NCI-H748 treated with DMSO at 0.1 percent for 48 hours (cell line): ENCODE results near the gene NANS.
A peak's percentile ranks its signal among the peaks of the same experiment; 100 is the strongest.
"Not testable (repeated sequence)": the region's sequence is repeated elsewhere in the genome, so short reads cannot be mapped to it uniquely, and the experiment has no call there.

ENCODE experiments used
- DNase-seq: peaks from one replicate; lab custom pipeline; 2025; lab: John Stamatoyannopoulos, UW

The NANS gene

DNA sequence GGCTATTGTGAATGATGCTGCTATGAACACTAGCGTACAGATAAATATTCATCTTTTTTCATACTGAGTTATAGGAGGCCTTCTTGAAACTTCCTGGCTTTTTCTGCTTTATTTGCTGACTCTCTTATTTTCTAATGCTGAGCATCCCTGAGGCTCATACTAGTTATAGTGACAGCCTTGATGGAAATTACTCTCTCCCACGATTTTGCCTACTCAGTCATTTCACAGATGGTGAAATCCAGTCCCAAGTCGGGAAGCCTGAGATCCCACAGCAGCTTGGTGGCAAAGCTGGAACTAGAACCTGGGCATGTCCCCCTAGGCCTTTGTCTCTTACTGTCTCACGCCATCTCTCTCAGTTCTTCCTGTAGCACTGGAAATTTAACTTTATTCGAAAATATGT is 22.4 kb downstream of the NANS start:
- no peak for DNase-seq

DNA sequence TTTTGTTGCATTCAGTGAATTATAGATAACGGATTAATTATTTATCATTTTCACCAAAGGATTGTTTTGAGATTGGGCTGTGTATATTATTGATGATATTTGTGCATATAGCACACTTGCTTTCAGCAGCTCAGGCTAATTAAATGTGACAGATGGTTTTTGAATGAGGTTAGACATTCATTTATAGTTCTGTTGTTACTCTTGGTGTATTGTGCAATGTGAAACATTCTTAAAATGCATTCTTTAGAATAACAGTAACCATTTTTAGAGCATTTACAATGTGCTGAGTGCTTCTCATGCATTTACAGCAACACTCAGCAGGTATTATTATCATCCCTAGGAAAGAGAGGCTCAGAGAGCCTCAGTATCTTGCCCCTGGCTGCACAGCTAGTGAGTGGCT is 23.8 kb downstream of the NANS start:
- DNase-seq = no peak

DNA sequence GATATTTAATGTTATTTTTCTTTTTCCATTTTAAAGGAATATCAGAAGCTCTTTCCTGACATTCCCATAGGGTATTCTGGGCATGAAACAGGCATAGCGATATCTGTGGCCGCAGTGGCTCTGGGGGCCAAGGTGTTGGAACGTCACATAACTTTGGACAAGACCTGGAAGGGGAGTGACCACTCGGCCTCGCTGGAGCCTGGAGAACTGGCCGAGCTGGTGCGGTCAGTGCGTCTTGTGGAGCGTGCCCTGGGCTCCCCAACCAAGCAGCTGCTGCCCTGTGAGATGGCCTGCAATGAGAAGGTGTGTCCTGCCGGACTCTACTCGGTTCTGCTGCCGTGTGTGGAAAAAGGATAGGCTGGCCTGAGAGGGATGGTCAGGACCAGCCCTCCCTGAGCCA is 24.2 kb downstream of the NANS start:
- DNase-seq = no peak

DNA sequence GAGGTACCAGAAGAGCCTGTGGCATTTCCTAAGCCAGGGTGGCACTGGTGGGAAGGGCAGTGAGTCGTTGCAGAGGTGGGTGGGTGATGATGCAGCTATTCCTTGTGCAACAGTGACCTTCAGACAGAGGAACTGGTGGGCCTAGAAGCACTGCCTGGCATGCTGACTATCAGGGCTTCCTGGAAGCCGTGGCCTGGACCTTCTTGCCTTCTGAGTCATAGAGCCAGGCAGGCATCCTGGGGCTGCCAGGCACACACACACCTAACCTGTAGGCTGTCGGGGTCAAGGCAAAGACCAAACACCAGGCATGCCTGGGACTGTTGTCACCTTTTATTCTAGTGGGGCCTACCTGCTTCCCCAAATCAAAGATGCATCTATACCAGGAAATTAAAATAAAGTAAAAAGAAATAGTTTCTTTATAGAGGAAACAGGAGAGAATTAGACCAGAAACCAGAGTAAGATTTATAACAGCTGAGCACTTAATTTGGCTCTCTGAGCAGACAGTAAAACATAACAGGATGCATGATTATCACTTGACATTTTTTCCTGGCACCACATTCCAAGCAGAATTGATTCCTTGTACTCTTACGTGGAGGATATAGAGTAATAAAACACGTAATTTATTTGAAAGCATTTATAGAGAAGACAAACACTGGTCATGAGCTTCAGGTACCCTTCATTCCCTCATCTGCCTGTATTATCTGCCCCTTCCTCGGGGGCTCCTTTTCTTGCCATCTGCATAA is 25.1 kb downstream of the NANS start:
- no peak for DNase-seq

DNA sequence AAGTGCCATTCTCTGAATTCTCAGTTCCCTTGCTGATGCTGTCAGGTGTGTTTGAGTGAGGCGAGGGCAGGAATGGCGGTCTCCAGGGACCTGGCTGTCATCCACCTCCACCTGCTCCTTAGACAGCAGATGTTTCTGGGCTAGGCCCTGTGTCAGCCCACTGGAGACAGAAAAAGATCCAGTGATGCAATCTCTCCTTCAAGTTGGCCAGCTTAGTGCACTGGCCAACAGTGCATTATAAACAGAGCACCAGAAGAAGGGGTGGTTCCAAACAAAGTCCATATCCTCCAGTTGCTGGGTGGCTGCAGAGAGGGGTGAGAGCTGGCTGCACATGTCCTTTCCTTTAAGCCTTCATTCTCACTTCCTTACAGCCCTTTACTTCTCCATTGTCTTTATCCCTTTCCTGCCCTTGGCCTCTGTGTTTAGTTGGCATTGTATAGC is 26.5 kb downstream of the NANS start:
- no peak for DNase-seq

DNA sequence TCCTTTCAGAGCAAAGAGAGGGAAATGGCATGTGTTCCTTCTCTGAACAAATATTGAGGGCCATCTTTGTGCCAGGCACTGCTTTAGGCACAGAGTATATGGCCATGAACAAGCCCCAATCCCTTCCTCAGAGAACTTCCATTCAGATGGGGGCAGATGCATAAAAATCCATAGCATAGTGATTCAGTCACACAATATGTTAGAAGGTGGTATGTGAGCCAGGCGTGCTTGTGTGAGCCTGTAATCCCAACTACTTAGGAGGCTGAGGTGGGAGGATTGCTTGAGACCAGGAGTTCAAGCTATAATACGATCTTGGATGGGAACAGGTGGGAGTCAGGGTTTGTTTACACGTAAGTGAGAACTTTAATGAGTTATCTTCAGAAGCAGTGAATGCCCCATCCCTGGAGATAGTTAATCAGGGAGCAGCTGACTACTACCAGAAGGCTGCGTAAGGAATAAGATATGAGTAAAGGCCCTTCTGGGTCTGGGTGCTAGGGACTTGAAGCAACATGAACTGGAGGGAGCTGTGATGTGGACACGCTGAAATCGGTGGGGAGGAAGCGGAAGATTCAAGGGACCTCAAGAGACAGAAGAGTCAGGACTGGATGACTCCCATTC is 27.1 kb downstream of the NANS start:
- DNase-seq = no peak

DNA sequence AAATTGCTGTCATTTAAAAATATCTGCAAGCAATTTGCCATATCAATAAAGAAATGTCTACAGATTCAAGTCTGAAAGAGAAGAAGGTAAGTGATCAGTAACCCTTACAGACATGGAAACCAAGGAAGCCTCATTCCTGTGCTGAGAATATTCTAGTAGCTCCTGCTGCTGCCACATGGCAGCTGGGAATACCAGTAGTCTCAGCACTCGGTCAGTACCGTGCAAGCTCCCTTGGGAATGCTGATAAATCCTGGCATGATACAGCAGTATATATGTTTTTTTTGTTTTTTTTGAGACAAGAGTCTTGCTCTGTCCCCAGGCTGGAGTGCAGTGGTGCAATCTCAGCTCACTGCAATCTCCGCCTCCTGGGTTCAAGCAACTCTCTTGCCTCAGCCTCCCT is 27.9 kb downstream of the NANS start:
- no peak for DNase-seq

DNA sequence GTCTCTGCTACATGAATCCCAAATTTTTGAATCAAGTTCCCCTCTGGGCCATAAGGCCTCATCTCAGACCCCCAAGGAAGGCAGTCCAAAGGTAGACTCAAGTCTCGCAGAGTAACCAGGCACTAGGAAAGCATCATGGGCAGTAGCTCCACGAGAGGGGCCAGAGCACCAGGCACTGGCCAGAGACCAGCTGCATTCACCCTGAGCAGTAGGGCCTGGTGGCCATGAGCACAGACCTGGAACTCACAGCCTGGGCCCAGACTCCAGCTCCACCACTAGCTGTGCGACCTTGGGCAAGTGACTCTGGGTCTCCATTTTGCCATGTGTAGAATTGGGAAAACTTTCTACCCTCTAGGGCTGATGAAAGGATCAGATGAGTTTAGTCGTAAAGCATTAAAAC is 28.5 kb downstream of the NANS start:
- no peak for DNase-seq

- no peak for DNase-seq
These were observed 29.4 kb downstream of the NANS start for GRCh38 chr9:98085944-98086343.

- DNase-seq = no peak
These were observed 29.9 kb downstream of the NANS start for GRCh38 chr9:98086461-98086860.

GRCh38 chr9:98087420-98088354 is 31.2 kb downstream of the NANS start:
- no peak for DNase-seq

- not testable (repeated sequence) for DNase-seq
These were observed 34.1 kb downstream of the NANS start for GRCh38 chr9:98090674-98091073.

- no peak for DNase-seq
These were observed 35.4 kb downstream of the NANS start for GRCh38 chr9:98091735-98092612.

DNA sequence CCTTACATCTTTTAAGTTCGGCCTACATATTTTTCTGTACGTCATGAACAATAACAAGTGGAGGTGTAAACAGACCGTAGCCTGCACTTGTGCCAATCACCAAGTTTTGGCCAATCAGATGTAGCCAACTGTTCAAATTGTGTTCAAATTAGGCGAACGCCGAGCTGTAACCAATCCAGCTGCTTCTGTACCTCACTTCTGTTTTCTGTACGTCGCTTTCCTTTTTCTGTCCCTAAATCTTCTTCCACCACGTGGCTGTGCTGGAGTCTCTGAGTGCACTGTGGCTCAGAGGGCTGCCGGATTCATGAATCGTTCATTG is 36.0 kb downstream of the NANS start:
- no peak for DNase-seq

DNA sequence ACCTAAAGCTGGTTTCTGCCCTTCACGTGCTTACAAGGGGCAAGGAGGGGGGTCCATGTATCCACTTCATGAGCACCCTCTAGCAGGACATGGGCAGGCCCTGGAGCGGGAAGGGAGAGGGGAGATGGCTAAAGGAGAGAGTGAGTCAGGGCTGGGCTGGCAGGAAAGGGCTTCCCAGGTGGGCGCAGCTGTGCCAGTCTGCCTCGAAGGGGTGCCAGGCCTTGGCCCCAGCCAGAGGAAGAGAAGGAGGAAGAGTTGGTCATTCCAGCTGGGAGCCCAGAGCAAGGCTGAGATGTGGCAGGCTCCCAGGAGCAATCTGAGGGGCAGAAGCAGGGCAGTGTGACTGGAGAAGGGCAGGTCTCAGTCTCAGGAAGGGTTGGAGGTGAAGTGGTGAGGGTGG is 37.8 kb downstream of the NANS start:
- no peak for DNase-seq

GRCh38 chr9:98094851-98095250 is 38.3 kb downstream of the NANS start:
- DNase-seq = no peak

DNA sequence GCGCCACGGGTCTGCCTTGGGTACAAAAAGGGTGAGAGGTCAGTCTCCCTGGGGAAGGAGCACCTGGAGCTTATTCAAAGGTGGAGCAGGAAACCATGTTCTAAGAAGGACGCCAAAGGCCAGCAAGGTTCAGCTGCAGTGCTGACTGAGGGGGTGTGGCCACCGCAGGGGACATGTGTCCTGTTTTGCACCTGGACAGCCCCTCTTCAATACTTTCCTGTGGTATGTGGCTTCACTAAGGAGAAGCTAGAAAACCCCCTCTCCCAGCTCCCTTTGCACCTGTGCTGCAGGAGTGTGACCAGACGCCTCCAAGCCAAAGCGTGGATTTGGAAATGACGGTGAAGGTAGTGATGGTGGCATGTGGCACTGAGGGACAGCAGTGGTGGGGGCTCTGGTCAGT is 38.9 kb downstream of the NANS start:
- no peak for DNase-seq

GRCh38 chr9:98096091-98096490 is 39.6 kb downstream of the NANS start:
- DNase-seq = no peak

DNA sequence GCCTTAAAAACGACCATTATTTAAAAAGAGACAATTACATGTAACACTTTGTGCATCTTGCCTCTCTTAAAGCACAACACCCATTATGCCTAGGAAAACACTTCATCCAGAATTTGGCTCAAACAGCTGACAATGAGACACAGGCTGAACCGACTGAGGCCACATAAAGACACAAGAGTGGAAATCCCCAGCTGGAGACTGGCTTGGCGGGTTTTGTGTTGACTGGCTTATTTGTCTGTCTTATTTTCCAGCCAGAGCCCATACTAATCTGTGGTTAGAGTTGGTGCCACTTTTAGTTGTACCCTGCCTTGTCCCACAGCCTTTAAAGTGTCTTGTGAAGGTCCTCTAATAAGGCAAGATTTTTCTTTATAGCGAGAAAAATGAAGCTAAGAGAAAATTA is 41.3 kb downstream of the NANS start:
- DNase-seq = peak; percentile 38

DNA sequence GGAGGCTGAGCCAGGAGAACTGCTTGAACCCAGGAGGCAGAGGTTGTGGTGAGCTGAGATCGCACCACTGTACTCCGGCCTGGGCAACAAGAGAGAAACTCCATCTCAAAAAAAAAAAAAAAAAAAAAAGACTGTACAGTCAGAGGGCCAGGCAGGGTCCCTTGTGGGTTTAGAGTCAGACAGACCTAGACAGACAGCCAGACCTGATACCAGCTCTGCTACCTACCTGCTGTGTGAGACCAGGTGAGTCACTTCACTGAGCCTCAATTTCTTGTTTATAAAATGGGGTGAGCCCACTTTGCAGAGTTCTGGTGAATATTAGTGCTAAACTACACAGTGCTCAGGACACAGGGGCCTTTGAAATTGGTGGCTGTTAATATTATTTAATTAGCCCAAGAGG is 42.8 kb downstream of the NANS start:
- no peak for DNase-seq

DNA sequence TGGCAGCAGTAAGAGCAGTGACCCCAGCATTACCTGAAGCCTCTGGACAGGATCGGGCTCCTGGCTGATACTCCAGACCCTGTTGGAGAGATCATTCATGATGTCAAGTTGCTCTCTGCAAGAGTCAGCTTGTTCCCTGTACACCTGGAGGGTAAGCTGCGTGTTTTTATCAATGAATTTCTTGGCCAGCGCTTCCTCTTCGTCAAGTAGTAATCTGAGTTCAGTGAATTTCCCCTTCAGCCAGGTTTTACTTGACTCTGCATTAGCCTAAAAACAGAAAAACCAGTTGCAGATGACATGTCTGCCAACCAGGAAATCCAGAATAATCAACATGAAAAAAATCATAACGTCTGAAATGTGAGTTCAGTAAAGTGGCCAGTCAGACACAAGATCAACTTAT is 43.4 kb downstream of the NANS start:
- DNase-seq = no peak

DNA sequence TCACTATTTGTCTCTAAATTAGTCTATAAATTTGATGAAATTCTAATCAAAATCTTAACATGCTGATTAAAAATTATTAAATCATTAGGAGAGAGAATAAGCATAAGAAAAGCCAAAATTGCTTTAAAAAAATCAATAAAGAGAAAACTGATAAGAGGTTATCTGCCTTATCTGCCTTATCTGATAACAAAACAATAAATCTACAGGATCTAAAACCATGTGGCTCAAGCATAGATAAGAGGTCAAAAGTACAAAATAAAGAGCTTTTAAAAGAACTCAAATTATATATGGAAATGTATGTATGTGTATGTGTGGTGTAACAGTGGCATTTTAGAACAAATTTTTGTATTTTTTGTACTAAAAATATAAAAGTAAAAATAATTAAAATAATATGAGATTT is 43.9 kb downstream of the NANS start:
- no peak for DNase-seq
